ENCODE data around the gene MALL.
"Not testable (repeated sequence)": the region's sequence is repeated elsewhere in the genome, so short reads cannot be mapped to it uniquely, and the experiment has no call there.

Gene MALL

GRCh38 chr2:110078104-110078503, 37.5 kb downstream of the MALL start:
- H3K36me3 ChIP-seq (ENCODE audit: control insufficient read depth, insufficient read depth, low read length); H2AFZ ChIP-seq; H3K79me2 ChIP-seq; H3K27me3 ChIP-seq (ENCODE audit: control insufficient read depth, insufficient read depth, low read length); H3K9ac ChIP-seq; H3K27ac ChIP-seq; H3K9me3 ChIP-seq (ENCODE audit: control insufficient read depth, low read length); H3K4me1 ChIP-seq; H3K4me3 ChIP-seq (ENCODE audit: low read depth, low read length); H3K4me2 ChIP-seq (ENCODE audit: low read length): not testable (repeated sequence)

DNA sequence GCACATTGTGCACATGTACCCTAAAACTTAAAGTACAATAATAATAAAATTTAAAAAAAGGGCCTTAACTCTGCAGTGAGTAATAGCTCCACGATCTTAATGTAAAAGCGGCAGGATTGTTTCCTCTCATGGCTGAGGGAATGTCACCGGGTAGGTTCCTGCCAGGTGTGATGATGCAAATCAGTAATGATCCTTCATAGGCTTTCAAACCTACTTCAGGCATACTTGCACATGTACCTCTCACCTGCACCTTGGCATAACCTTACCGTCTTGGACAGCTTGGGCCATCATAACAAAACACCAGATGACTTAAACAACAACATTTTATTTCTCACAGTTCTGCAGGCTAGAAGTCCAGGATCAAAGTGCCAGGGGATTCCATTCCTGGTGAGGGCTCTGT, 39.7 kb downstream of the MALL start:
- not testable (repeated sequence) for H3K27ac ChIP-seq; H3K36me3 ChIP-seq (ENCODE audit: control insufficient read depth, insufficient read depth, low read length); H3K4me2 ChIP-seq (ENCODE audit: low read length); H3K9me3 ChIP-seq (ENCODE audit: control insufficient read depth, low read length); H3K4me1 ChIP-seq; H3K9ac ChIP-seq; H2AFZ ChIP-seq; H3K27me3 ChIP-seq (ENCODE audit: control insufficient read depth, insufficient read depth, low read length); H3K79me2 ChIP-seq; H3K4me3 ChIP-seq (ENCODE audit: low read depth, low read length)

DNA sequence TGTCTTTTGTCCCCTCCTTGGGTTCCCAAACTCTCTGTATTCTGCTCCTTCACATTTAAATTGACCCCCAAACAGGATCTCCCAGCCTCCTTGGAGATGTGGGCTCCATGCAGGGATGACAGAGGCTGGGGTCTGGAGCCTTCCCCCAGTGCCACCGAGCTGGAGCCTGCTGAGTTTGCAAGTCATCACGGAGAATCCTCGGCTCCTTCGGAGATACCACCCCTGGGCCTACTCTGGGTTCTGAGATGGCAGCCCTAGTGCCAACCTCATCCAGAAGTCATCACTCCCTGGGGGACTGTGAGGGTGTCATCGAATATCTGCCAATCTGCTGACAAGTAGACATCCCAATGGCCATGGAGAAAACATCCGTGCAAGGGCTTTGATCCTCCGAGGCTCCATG, 45.8 kb downstream of the MALL start:
- not testable (repeated sequence) for H3K4me3 ChIP-seq (ENCODE audit: low read depth, low read length); H3K9ac ChIP-seq; H3K27ac ChIP-seq; H3K4me2 ChIP-seq (ENCODE audit: low read length); H3K79me2 ChIP-seq; H3K36me3 ChIP-seq (ENCODE audit: control insufficient read depth, insufficient read depth, low read length); H3K4me1 ChIP-seq; H3K27me3 ChIP-seq (ENCODE audit: control insufficient read depth, insufficient read depth, low read length); H3K9me3 ChIP-seq (ENCODE audit: control insufficient read depth, low read length); H2AFZ ChIP-seq

- not testable (repeated sequence) for H3K4me2 ChIP-seq (ENCODE audit: low read length); H3K27me3 ChIP-seq (ENCODE audit: control insufficient read depth, insufficient read depth, low read length); H3K36me3 ChIP-seq (ENCODE audit: control insufficient read depth, insufficient read depth, low read length); H3K9me3 ChIP-seq (ENCODE audit: control insufficient read depth, low read length); H2AFZ ChIP-seq; H3K27ac ChIP-seq; H3K79me2 ChIP-seq; H3K4me3 ChIP-seq (ENCODE audit: low read depth, low read length); H3K9ac ChIP-seq; H3K4me1 ChIP-seq
Observed at GRCh38 chr2:110068153-110068552, 47.5 kb downstream of the MALL start.

DNA sequence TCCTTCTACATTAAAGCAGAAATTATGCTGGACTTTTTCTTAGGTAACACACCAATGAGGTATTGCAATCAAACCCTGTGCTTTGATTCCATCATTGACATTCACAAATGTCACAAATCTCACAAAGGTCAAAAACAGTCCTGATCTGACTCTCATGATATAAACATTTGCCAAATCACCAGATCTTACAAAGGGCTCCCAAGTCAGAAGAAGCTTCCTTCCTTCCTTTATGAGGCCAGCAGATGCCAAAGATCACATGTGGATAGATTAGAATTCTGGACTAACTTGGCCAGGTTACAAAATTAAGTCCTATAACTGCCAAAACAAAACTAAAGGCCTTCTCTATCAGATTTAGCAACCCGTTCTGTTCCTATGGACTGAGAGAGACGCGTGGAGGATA, 53.3 kb downstream of the MALL start:
- not testable (repeated sequence) for H3K4me1 ChIP-seq; H3K4me2 ChIP-seq (ENCODE audit: low read length)

GRCh38 chr2:110060550-110060949, 55.1 kb downstream of the MALL start:
- not testable (repeated sequence) for H3K27me3 ChIP-seq (ENCODE audit: control insufficient read depth, insufficient read depth, low read length); H3K36me3 ChIP-seq (ENCODE audit: control insufficient read depth, insufficient read depth, low read length); H3K9me3 ChIP-seq (ENCODE audit: control insufficient read depth, low read length); H2AFZ ChIP-seq; H3K4me1 ChIP-seq; H3K27ac ChIP-seq; H3K79me2 ChIP-seq; H3K4me2 ChIP-seq (ENCODE audit: low read length); H3K4me3 ChIP-seq (ENCODE audit: low read depth, low read length); H3K9ac ChIP-seq

More for the DNA sequence above, 53.3 kb downstream of the MALL start:
- H3K27me3 ChIP-seq (ENCODE audit: control insufficient read depth, insufficient read depth, low read length); H3K9ac ChIP-seq; H3K79me2 ChIP-seq; H2AFZ ChIP-seq; H3K27ac ChIP-seq; H3K9me3 ChIP-seq (ENCODE audit: control insufficient read depth, low read length); H3K4me3 ChIP-seq (ENCODE audit: low read depth, low read length); H3K36me3 ChIP-seq (ENCODE audit: control insufficient read depth, insufficient read depth, low read length): not testable (repeated sequence)

GRCh38 chr2:110059694-110060358, 55.8 kb downstream of the MALL start:
- H3K36me3 ChIP-seq (ENCODE audit: control insufficient read depth, insufficient read depth, low read length); H3K9ac ChIP-seq; H3K9me3 ChIP-seq (ENCODE audit: control insufficient read depth, low read length); H3K4me2 ChIP-seq (ENCODE audit: low read length); H3K79me2 ChIP-seq; H3K4me3 ChIP-seq (ENCODE audit: low read depth, low read length); H3K27me3 ChIP-seq (ENCODE audit: control insufficient read depth, insufficient read depth, low read length); H3K27ac ChIP-seq; H3K4me1 ChIP-seq; H2AFZ ChIP-seq: not testable (repeated sequence)

- not testable (repeated sequence) for H3K4me3 ChIP-seq (ENCODE audit: low read depth, low read length); H3K79me2 ChIP-seq; H2AFZ ChIP-seq; H3K9me3 ChIP-seq (ENCODE audit: control insufficient read depth, low read length); H3K4me2 ChIP-seq (ENCODE audit: low read length); H3K27me3 ChIP-seq (ENCODE audit: control insufficient read depth, insufficient read depth, low read length); H3K9ac ChIP-seq; H3K4me1 ChIP-seq; H3K36me3 ChIP-seq (ENCODE audit: control insufficient read depth, insufficient read depth, low read length); H3K27ac ChIP-seq
Observed at GRCh38 chr2:110059009-110059693, 56.5 kb downstream of the MALL start.

DNA sequence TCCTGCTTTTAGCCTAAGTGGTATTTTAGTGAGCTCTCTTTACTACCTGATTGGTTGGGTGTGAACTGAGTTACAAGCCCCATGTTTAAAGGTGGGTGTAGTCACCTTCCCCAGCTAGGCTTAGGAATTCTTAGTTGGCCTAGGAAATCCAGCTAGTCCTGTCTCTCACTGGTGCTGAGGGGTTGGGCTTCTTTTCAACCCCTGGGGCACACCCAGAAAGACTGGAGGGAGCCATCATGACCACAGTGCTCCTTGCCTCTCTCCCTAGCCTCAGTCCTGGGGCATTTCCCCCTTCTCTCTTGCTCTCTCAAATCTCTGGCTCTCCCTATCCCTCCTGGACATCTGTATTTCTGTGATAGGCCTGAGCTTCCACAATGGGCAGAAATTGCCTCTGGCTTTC, 57.6 kb downstream of the MALL start:
- not testable (repeated sequence) for H3K36me3 ChIP-seq (ENCODE audit: control insufficient read depth, insufficient read depth, low read length); H3K4me1 ChIP-seq; H3K27me3 ChIP-seq (ENCODE audit: control insufficient read depth, insufficient read depth, low read length); H3K4me3 ChIP-seq (ENCODE audit: low read depth, low read length); H3K27ac ChIP-seq; H3K9ac ChIP-seq; H3K79me2 ChIP-seq; H2AFZ ChIP-seq; H3K4me2 ChIP-seq (ENCODE audit: low read length); H3K9me3 ChIP-seq (ENCODE audit: control insufficient read depth, low read length)

- H3K27ac ChIP-seq; H3K27me3 ChIP-seq (ENCODE audit: control insufficient read depth, insufficient read depth, low read length); H3K4me2 ChIP-seq (ENCODE audit: low read length); H3K4me1 ChIP-seq; H3K9ac ChIP-seq; H3K9me3 ChIP-seq (ENCODE audit: control insufficient read depth, low read length); H3K4me3 ChIP-seq (ENCODE audit: low read depth, low read length); H3K36me3 ChIP-seq (ENCODE audit: control insufficient read depth, insufficient read depth, low read length); H2AFZ ChIP-seq; H3K79me2 ChIP-seq: not testable (repeated sequence)
Observed at GRCh38 chr2:110055819-110056408, 59.7 kb downstream of the MALL start.

Data from parathyroid adenoma (tissue), 2 donors.